Breast epithelium (tissue), 3 donors: ENCODE measurements around the gene CFL2.

Source experiments
- POLR2A ChIP-seq: fragments of 450-650 bp; IDR thresholded peaks from one replicate; pipeline ENCODE4 v1.6.1; 2016; ENCODE audit warnings: antibody characterized with exemption, mild to moderate bottlenecking, moderate library complexity
- TF ChIP-seq, protein P1 (sequence below), 3 donors: fragments of 450-650 bp; IDR thresholded peaks; one replicate each; pipeline ENCODE4 v1.5.1; 2016 to 2017; ENCODE audit warnings: antibody characterized with exemption in 3 of 3, mild to moderate bottlenecking in 3 of 3, moderate library complexity in 3 of 3

GRCh38 chr14:34671716-34672115 is 42.7 kb downstream of the CFL2 start:
- no peak for TF ChIP-seq POLR2A
- TF ChIP-seq, protein P1, sequence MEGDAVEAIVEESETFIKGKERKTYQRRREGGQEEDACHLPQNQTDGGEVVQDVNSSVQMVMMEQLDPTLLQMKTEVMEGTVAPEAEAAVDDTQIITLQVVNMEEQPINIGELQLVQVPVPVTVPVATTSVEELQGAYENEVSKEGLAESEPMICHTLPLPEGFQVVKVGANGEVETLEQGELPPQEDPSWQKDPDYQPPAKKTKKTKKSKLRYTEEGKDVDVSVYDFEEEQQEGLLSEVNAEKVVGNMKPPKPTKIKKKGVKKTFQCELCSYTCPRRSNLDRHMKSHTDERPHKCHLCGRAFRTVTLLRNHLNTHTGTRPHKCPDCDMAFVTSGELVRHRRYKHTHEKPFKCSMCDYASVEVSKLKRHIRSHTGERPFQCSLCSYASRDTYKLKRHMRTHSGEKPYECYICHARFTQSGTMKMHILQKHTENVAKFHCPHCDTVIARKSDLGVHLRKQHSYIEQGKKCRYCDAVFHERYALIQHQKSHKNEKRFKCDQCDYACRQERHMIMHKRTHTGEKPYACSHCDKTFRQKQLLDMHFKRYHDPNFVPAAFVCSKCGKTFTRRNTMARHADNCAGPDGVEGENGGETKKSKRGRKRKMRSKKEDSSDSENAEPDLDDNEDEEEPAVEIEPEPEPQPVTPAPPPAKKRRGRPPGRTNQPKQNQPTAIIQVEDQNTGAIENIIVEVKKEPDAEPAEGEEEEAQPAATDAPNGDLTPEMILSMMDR (IDR thresholded peaks at IDR 0.05): no peak
